ENCODE measurements around the gene DYNC1LI2. TPM values are rescaled to one million over a fixed set of nuclear protein-coding genes. Genes with fewer than 3 reads are reported as not detected.

The DYNC1LI2 gene
- total RNA-seq, 1 experiment from 2014 or later = 94.2 TPM

- peaks cover 2% of the 10 kb centered on the region for H3K79me1 ChIP-seq (ENCODE audit: insufficient read depth, low read depth, low read length, poor library complexity, severe bottlenecking)
- no peak overlapping the region for H3K27ac ChIP-seq (ENCODE audit: insufficient read length, low read depth, low read length)
- H2BK15ac ChIP-seq (ENCODE audit: low read depth, low read length) = no peak overlapping the region
- no peaks in the 10 kb centered on the region; the same call in 1 of the 2 replicates for H3K4me1 ChIP-seq (ENCODE audit: insufficient read depth, low read length)
- Mint-ChIP-seq H3K4me3 (no peak overlapping the region), H3K4me1 (peaks cover 36 to 49% of the 10 kb centered on the region in 2 experiments), H3K36me3 (ENCODE audit: insufficient read depth in 1 of 3, low read depth in 3 of 3) (peaks cover 0 to 6% (median 5%) of the 10 kb centered on the region in 3 experiments; a peak in 2 of 7 replicates), H3K27ac (no peak overlapping the region), H3K27me3 (ENCODE audit: low read depth) (no peaks in the 10 kb centered on the region; the same call in 1 of the 2 replicates), H3K9me3 (no peaks in the 10 kb centered on the region)
- no peak overlapping the region for H2AFZ ChIP-seq (ENCODE audit: low read length)
- no peak overlapping the region for H2AK5ac ChIP-seq (ENCODE audit: insufficient read length, low read length)
- H4K8ac ChIP-seq (replicated peaks; ENCODE audit: insufficient read length, low read depth, low read length) = no peak overlapping the region
- peaks cover 1% of the 10 kb centered on the region; the same call in 1 of the 2 replicates for H3K79me2 ChIP-seq (ENCODE audit: insufficient read depth, low read length)
- no peak overlapping the region for H2BK20ac ChIP-seq (ENCODE audit: low read depth, low read length, poor library complexity, severe bottlenecking)
- WGBS (ENCODE audit: extremely low coverage, insufficient read length, low lambda C conversion rate) = no CpG with 5 or more reads among the region's 6 CpGs
- no peak overlapping the region for H2BK5ac ChIP-seq (ENCODE audit: insufficient read length, low read length)
- H2BK120ac ChIP-seq (ENCODE audit: low read depth, low read length, poor library complexity, severe bottlenecking) = no peak overlapping the region
- H4K91ac ChIP-seq (ENCODE audit: insufficient read length, low read depth, low read length) = no peak overlapping the region
- no peak overlapping the region for H3K14ac ChIP-seq (ENCODE audit: insufficient read depth, low read length)
- no peak overlapping the region for H4K5ac ChIP-seq (ENCODE audit: insufficient read length, low read depth, low read length)
- H3K4me2 ChIP-seq (ENCODE audit: insufficient read depth, insufficient read length, low read length) = no peak overlapping the region
- no peaks in the 10 kb centered on the region for H3K9me3 ChIP-seq (ENCODE audit: control insufficient read depth, low read depth, low read length)
- DNase-seq = no peak
- H3K4ac ChIP-seq (ENCODE audit: low read depth, low read length) = no peak overlapping the region
- no peak overlapping the region for H3T11ph ChIP-seq (ENCODE audit: low read length)
- no peak overlapping the region for H3K56ac ChIP-seq (ENCODE audit: insufficient read length, low read depth, low read length)
- no peak overlapping the region for H3K23ac ChIP-seq (ENCODE audit: insufficient read length, low read depth, low read length)
- H4K20me1 ChIP-seq (ENCODE audit: control insufficient read depth, insufficient read depth, insufficient read length) = no peaks in the 10 kb centered on the region
- no peak overlapping the region for H2BK12ac ChIP-seq (ENCODE audit: insufficient read length, low read depth, low read length)
- H3K18ac ChIP-seq (ENCODE audit: insufficient read length, low read depth, low read length) = no peak overlapping the region
- no peaks in the 10 kb centered on the region for H3K27me3 ChIP-seq (ENCODE audit: insufficient read depth, low read length)
- TF ChIP-seq CTCF (conservative IDR thresholded peaks at IDR 0.05) = no peak
- no peaks in the 10 kb centered on the region for H3K23me2 ChIP-seq (ENCODE audit: insufficient read length, low read depth, low read length, poor library complexity, severe bottlenecking)
- no peak overlapping the region for H3K9ac ChIP-seq (ENCODE audit: extremely low read depth, insufficient read length, low read length)
These were observed 62.1 kb downstream of the DYNC1LI2 start for GRCh38 chr16:66689282-66689681.
